Trophoblast cell (in vitro differentiated cells and primary cell): ENCODE data around the gene COL19A1.

Source experiments
- DNase-seq, 2 donors: peaks; one replicate each; pipeline ENCODE4 v3.0.0-alpha.2; 2016
- H2AFZ ChIP-seq: 2 replicates; pipeline ENCODE4 v1.6.1; 2013; ENCODE audit warnings: low read length, moderate library complexity, mild to moderate bottlenecking; ENCODE audit not compliant: insufficient read depth, poor library complexity
- H2AK5ac ChIP-seq: 2 replicates; pipeline ENCODE4 v1.6.1; 2013; ENCODE audit warnings: mild to moderate bottlenecking, low read length
- H2BK120ac ChIP-seq: 2 replicates; pipeline ENCODE4 v1.6.1; 2013; ENCODE audit warnings: low read length, mild to moderate bottlenecking, moderate library complexity; ENCODE audit not compliant: insufficient read depth, poor library complexity
- H2BK12ac ChIP-seq: 2 replicates; pipeline ENCODE4 v1.6.1; 2013; ENCODE audit warnings: mild to moderate bottlenecking, low read length, moderate library complexity
- H2BK5ac ChIP-seq: 2 replicates; pipeline ENCODE4 v1.6.1; 2013; ENCODE audit warnings: low read length, low read depth, moderate library complexity, mild to moderate bottlenecking; ENCODE audit not compliant: poor library complexity
- H3K14ac ChIP-seq: 2 replicates; pipeline ENCODE4 v1.6.1; 2013; ENCODE audit warnings: mild to moderate bottlenecking, low read length
- H3K18ac ChIP-seq: 2 replicates; pipeline ENCODE4 v1.6.1; 2013; ENCODE audit warnings: mild to moderate bottlenecking, low read length
- H3K23ac ChIP-seq: 2 replicates; pipeline ENCODE4 v1.6.1; 2013; ENCODE audit warnings: low read length
- H3K27ac ChIP-seq: 2 replicates; pipeline ENCODE4 v1.5.1; 2013; ENCODE audit warnings: low read depth, mild to moderate bottlenecking, inconsistent platforms, low read length, moderate library complexity
- H3K27me3 ChIP-seq: 2 replicates; pipeline ENCODE4 v1.6.1; 2013; ENCODE audit warnings: inconsistent platforms, mild to moderate bottlenecking, low read length, moderate library complexity; ENCODE audit not compliant: insufficient read depth
- H3K36me3 ChIP-seq, 2 experiments: 1 replicate in 1 of 2; 2 replicates in 1 of 2; pipeline ENCODE4 v1.6.1; 2013; ENCODE audit warnings: low read length in 2 of 2, mild to moderate bottlenecking in 2 of 2, moderate library complexity in 1 of 2; ENCODE audit not compliant: insufficient read depth in 2 of 2, control insufficient read depth in 1 of 2
- H3K4ac ChIP-seq: 2 replicates; pipeline ENCODE4 v1.6.1; 2013; ENCODE audit warnings: low read depth, mild to moderate bottlenecking, low read length, moderate library complexity
- H3K4me1 ChIP-seq, 2 experiments: 1 replicate in 1 of 2; 2 replicates in 1 of 2; pipeline ENCODE4 v1.6.1; 2013; ENCODE audit warnings: low read length in 2 of 2, mild to moderate bottlenecking in 2 of 2, moderate library complexity in 1 of 2; ENCODE audit not compliant: insufficient read depth in 2 of 2, control insufficient read depth in 1 of 2
- H3K4me2 ChIP-seq: 2 replicates; pipeline ENCODE4 v1.6.1; 2013; ENCODE audit warnings: inconsistent platforms, mild to moderate bottlenecking, low read length, moderate library complexity
- H3K4me3 ChIP-seq: 2 replicates; pipeline ENCODE4 v1.5.1; 2013; ENCODE audit warnings: mild to moderate bottlenecking, low read depth, low read length, inconsistent platforms
- H3K79me1 ChIP-seq: one replicate; pipeline ENCODE4 v1.6.1; 2013; ENCODE audit warnings: low read length
- H3K79me2 ChIP-seq: 2 replicates; pipeline ENCODE4 v1.6.1; 2013; ENCODE audit warnings: low read length, mild to moderate bottlenecking; ENCODE audit not compliant: control insufficient read depth, insufficient read depth, poor library complexity
- H3K9ac ChIP-seq: 2 replicates; pipeline ENCODE4 v1.6.1; 2013; ENCODE audit warnings: mild to moderate bottlenecking, low read length
- H3K9me3 ChIP-seq: 2 replicates; pipeline ENCODE4 v1.6.1; 2013; ENCODE audit warnings: low read depth, mild to moderate bottlenecking, control low read depth, inconsistent platforms, low read length; ENCODE audit not compliant: insufficient read depth
- H4K12ac ChIP-seq: 2 replicates; pipeline ENCODE4 v1.6.1; 2013; ENCODE audit warnings: low read depth, mild to moderate bottlenecking, low read length, moderate library complexity
- H4K8ac ChIP-seq: 2 replicates; pipeline ENCODE4 v1.6.1; 2013; ENCODE audit warnings: low read depth, mild to moderate bottlenecking, low read length, moderate library complexity
- H4K91ac ChIP-seq: one replicate; pipeline ENCODE4 v1.6.1; 2013; ENCODE audit warnings: low read depth, mild to moderate bottlenecking, low read length, moderate library complexity
- WGBS: extraction: QIAGEN DNeasy Blood & Tissue Kit; methylation state at CpG from one replicate; pipeline ENCODE4 v1.1.7; 2013; ENCODE audit warnings: missing lambda C conversion rate; ENCODE audit not compliant: insufficient read length, insufficient coverage; ENCODE audit errors: extremely low coverage; 5-methylcytosine and 5-hydroxymethylcytosine counted together

Gene COL19A1

GRCh38 chr6:70082830-70083229 is 216.5 kb downstream of the COL19A1 start:
- no peak overlapping the region for H3K4me2 ChIP-seq
- H3K4me3 ChIP-seq = no peak overlapping the region
- no peak overlapping the region for H2BK12ac ChIP-seq
- no peak overlapping the region for H2AFZ ChIP-seq
- H3K4me1 ChIP-seq = no peaks in the 10 kb centered on the region
- no peaks in the 10 kb centered on the region for H3K9me3 ChIP-seq
- no peak overlapping the region for H3K4ac ChIP-seq
- H2AK5ac ChIP-seq = no peak overlapping the region
- no peak overlapping the region for H3K9ac ChIP-seq
- H2BK5ac ChIP-seq = no peak overlapping the region
- no peak overlapping the region for H3K14ac ChIP-seq
- H3K27ac ChIP-seq = no peak overlapping the region
- no peak overlapping the region for H2BK120ac ChIP-seq
- H3K79me1 ChIP-seq = no peaks in the 10 kb centered on the region
- no peak overlapping the region for H3K23ac ChIP-seq
- H4K91ac ChIP-seq = no peak overlapping the region
- WGBS = no CpG with 5 or more reads among the region's 7 CpGs
- no peaks in the 10 kb centered on the region for H3K79me2 ChIP-seq
- H4K12ac ChIP-seq = no peak overlapping the region
- H3K27me3 ChIP-seq = no peaks in the 10 kb centered on the region
- DNase-seq = no peak
- H4K8ac ChIP-seq = no peak overlapping the region
- no peaks in the 10 kb centered on the region for H3K36me3 ChIP-seq
- H3K18ac ChIP-seq = no peak overlapping the region

GRCh38 chr6:70086806-70087205 is 220.4 kb downstream of the COL19A1 start:
- DNase-seq = no peak
- no peak overlapping the region for H3K14ac ChIP-seq
- H4K91ac ChIP-seq = no peak overlapping the region
- no CpG with 5 or more reads among the region's 1 CpG for WGBS
- no peak overlapping the region for H4K8ac ChIP-seq
- H4K12ac ChIP-seq = no peak overlapping the region
- no peak overlapping the region for H3K23ac ChIP-seq
- no peak overlapping the region for H3K4me3 ChIP-seq
- no peak overlapping the region for H2BK120ac ChIP-seq
- H3K79me2 ChIP-seq = no peaks in the 10 kb centered on the region
- no peaks in the 10 kb centered on the region for H3K9me3 ChIP-seq
- no peak overlapping the region for H3K18ac ChIP-seq
- H3K4me2 ChIP-seq = no peak overlapping the region
- no peak overlapping the region for H2AFZ ChIP-seq
- no peak overlapping the region for H3K27ac ChIP-seq
- no peaks in the 10 kb centered on the region for H3K36me3 ChIP-seq
- H2BK5ac ChIP-seq = no peak overlapping the region
- no peak overlapping the region for H2AK5ac ChIP-seq
- no peak overlapping the region for H3K4ac ChIP-seq
- no peaks in the 10 kb centered on the region for H3K4me1 ChIP-seq
- no peak overlapping the region for H3K9ac ChIP-seq
- H3K27me3 ChIP-seq = no peaks in the 10 kb centered on the region
- H2BK12ac ChIP-seq = no peak overlapping the region
- no peaks in the 10 kb centered on the region for H3K79me1 ChIP-seq

- no peaks in the 10 kb centered on the region for H3K36me3 ChIP-seq
- no peak for DNase-seq
- no peak overlapping the region for H2BK5ac ChIP-seq
- H3K27ac ChIP-seq = no peak overlapping the region
- no peak overlapping the region for H4K12ac ChIP-seq
- no peak overlapping the region for H3K23ac ChIP-seq
- H3K79me1 ChIP-seq = no peaks in the 10 kb centered on the region
- H2BK120ac ChIP-seq = no peak overlapping the region
- H4K8ac ChIP-seq = no peak overlapping the region
- no peaks in the 10 kb centered on the region for H3K27me3 ChIP-seq
- H3K4me3 ChIP-seq = no peak overlapping the region
- no peak overlapping the region for H3K18ac ChIP-seq
- no peak overlapping the region for H2BK12ac ChIP-seq
- H2AK5ac ChIP-seq = no peak overlapping the region
- no peak overlapping the region for H3K14ac ChIP-seq
- H3K9ac ChIP-seq = no peak overlapping the region
- no peaks in the 10 kb centered on the region for H3K9me3 ChIP-seq
- H3K79me2 ChIP-seq = no peaks in the 10 kb centered on the region
- H4K91ac ChIP-seq = no peak overlapping the region
- H3K4me2 ChIP-seq = no peak overlapping the region
- no CpG with 5 or more reads among the region's 1 CpG for WGBS
- peaks cover 0 to 2% of the 10 kb centered on the region in 2 experiments for H3K4me1 ChIP-seq
- H3K4ac ChIP-seq = no peak overlapping the region
- H2AFZ ChIP-seq = no peak overlapping the region
These were observed 227.8 kb downstream of the COL19A1 start for GRCh38 chr6:70094156-70094555.

- H3K27me3 ChIP-seq = no peaks in the 10 kb centered on the region
- H3K4me1 ChIP-seq = peaks cover 0 to 2% of the 10 kb centered on the region in 2 experiments
- no peak overlapping the region for H2AFZ ChIP-seq
- DNase-seq = no peak
- no peak overlapping the region for H2BK5ac ChIP-seq
- H3K18ac ChIP-seq = no peak overlapping the region
- H3K79me1 ChIP-seq = no peaks in the 10 kb centered on the region
- H3K9me3 ChIP-seq = no peaks in the 10 kb centered on the region
- no peak overlapping the region for H2BK12ac ChIP-seq
- H4K8ac ChIP-seq = no peak overlapping the region
- H4K91ac ChIP-seq = no peak overlapping the region
- no peak overlapping the region for H3K23ac ChIP-seq
- H2BK120ac ChIP-seq = no peak overlapping the region
- no peak overlapping the region for H3K4ac ChIP-seq
- no peak overlapping the region for H3K14ac ChIP-seq
- no peak overlapping the region for H3K4me3 ChIP-seq
- H3K79me2 ChIP-seq = no peaks in the 10 kb centered on the region
- H3K36me3 ChIP-seq = no peaks in the 10 kb centered on the region
- no peak overlapping the region for H3K9ac ChIP-seq
- H3K4me2 ChIP-seq = no peak overlapping the region
- WGBS = no CpG with 5 or more reads among the region's 3 CpGs
- no peak overlapping the region for H3K27ac ChIP-seq
- no peak overlapping the region for H2AK5ac ChIP-seq
- no peak overlapping the region for H4K12ac ChIP-seq
These were observed 233.4 kb downstream of the COL19A1 start for GRCh38 chr6:70099732-70100131.
